ENCODE data around the gene SPEN. TPM values are rescaled to one million over a fixed set of nuclear protein-coding genes. Genes with fewer than 3 reads are reported as not detected.

The SPEN gene
- total RNA-seq, 1 experiment from 2014 or later, result 44.2 TPM

- H3K27ac Mint-ChIP-seq (ENCODE audit: low read depth, unreplicated experiment), result no peak overlapping the region
- peaks cover 57% of the 10 kb centered on the region for H3K36me3 Mint-ChIP-seq (ENCODE audit: insufficient read depth, unreplicated experiment)
- no peaks in the 10 kb centered on the region for H3K9me3 Mint-ChIP-seq (ENCODE audit: unreplicated experiment)
- no peaks in the 10 kb centered on the region for H3K27me3 Mint-ChIP-seq (ENCODE audit: insufficient read depth, unreplicated experiment)
- intact Hi-C loops (cut with micrococcal nuclease), result no loop called here
- TF ChIP-seq CTCF (IDR thresholded peaks at IDR 0.05; ENCODE audit: unreplicated experiment), result no peak
- H3K4me3 Mint-ChIP-seq (ENCODE audit: unreplicated experiment), result no peak overlapping the region
- DNase-seq (ENCODE audit: unreplicated experiment), result no peak
- POLR2A ChIA-PET, result no interaction called here
- BruUV-seq (replicated peaks), result no TSS peak
- H3K4me1 Mint-ChIP-seq (ENCODE audit: insufficient read depth, unreplicated experiment), result peaks cover 15% of the 10 kb centered on the region
- CTCF ChIA-PET, result interaction anchor here (0.6 kb wide), 1 partner anchor 201 kb away, joined by 3 read pairs; no protein-coding TSS in a partner anchor
Measured at GRCh38 chr1:15943328-15943991, 96.0 kb downstream of the SPEN start.

- H3K4me3 Mint-ChIP-seq (ENCODE audit: unreplicated experiment), result no peak overlapping the region
- ChIA-PET CTCF (interaction anchor here (0.7 kb wide), 1 partner anchor 130 kb away, joined by 3 read pairs; no protein-coding TSS in a partner anchor), POLR2A (no interaction called here)
- H3K4me1 Mint-ChIP-seq (ENCODE audit: insufficient read depth, unreplicated experiment), result peaks cover 18% of the 10 kb centered on the region
- peaks cover 53% of the 10 kb centered on the region for H3K36me3 Mint-ChIP-seq (ENCODE audit: insufficient read depth, unreplicated experiment)
- no peak for DNase-seq (ENCODE audit: unreplicated experiment)
- H3K9me3 Mint-ChIP-seq (ENCODE audit: unreplicated experiment), result no peaks in the 10 kb centered on the region
- intact Hi-C loops (cut with micrococcal nuclease), result no loop called here
- no peaks in the 10 kb centered on the region for H3K27me3 Mint-ChIP-seq (ENCODE audit: insufficient read depth, unreplicated experiment)
- no peak for TF ChIP-seq CTCF (IDR thresholded peaks at IDR 0.05; ENCODE audit: unreplicated experiment)
- no TSS peak for BruUV-seq (replicated peaks)
- no peak overlapping the region for H3K27ac Mint-ChIP-seq (ENCODE audit: low read depth, unreplicated experiment)
Measured at GRCh38 chr1:15943992-15944307, 96.4 kb downstream of the SPEN start.

GRCh38 chr1:15944308-15945010 lies 97.0 kb downstream of the SPEN start:
- ChIA-PET CTCF (interaction anchor here (0.6 to 0.7 kb wide), 2 partner anchors 16 to 130 kb away, joined by 3 to 5 read pairs; no protein-coding TSS in a partner anchor), POLR2A (no interaction called here)
- intact Hi-C loops (cut with micrococcal nuclease), result loop anchor here (5.0 kb wide), 2 partner anchors 48 to 438 kb away; no protein-coding TSS in a partner anchor
- DNase-seq (ENCODE audit: unreplicated experiment), result no peak
- Mint-ChIP-seq H3K27ac (ENCODE audit: low read depth, unreplicated experiment) (no peak overlapping the region), H3K9me3 (ENCODE audit: unreplicated experiment) (no peaks in the 10 kb centered on the region), H3K4me1 (ENCODE audit: insufficient read depth, unreplicated experiment) (peaks cover 18% of the 10 kb centered on the region), H3K27me3 (ENCODE audit: insufficient read depth, unreplicated experiment) (no peaks in the 10 kb centered on the region), H3K36me3 (ENCODE audit: insufficient read depth, unreplicated experiment) (peaks cover 54% of the 10 kb centered on the region), H3K4me3 (ENCODE audit: unreplicated experiment) (no peak overlapping the region)
- no peak for TF ChIP-seq CTCF (IDR thresholded peaks at IDR 0.05; ENCODE audit: unreplicated experiment)
- BruUV-seq (replicated peaks), result no TSS peak

- no peak for DNase-seq (ENCODE audit: unreplicated experiment)
- H3K27me3 Mint-ChIP-seq (ENCODE audit: insufficient read depth, unreplicated experiment), result no peaks in the 10 kb centered on the region
- no TSS peak for BruUV-seq (replicated peaks)
- H3K4me3 Mint-ChIP-seq (ENCODE audit: unreplicated experiment), result no peak overlapping the region
- ChIA-PET CTCF (interaction anchor here (0.6 kb wide), 1 partner anchor 17 kb away, joined by 5 read pairs; no protein-coding TSS in a partner anchor), POLR2A (no interaction called here)
- intact Hi-C loops (cut with micrococcal nuclease), result loop anchor here (5.0 kb wide), 2 partner anchors 47 to 437 kb away; no protein-coding TSS in a partner anchor
- H3K27ac Mint-ChIP-seq (ENCODE audit: low read depth, unreplicated experiment), result no peak overlapping the region
- peaks cover 47% of the 10 kb centered on the region for H3K36me3 Mint-ChIP-seq (ENCODE audit: insufficient read depth, unreplicated experiment)
- H3K9me3 Mint-ChIP-seq (ENCODE audit: unreplicated experiment), result no peaks in the 10 kb centered on the region
- H3K4me1 Mint-ChIP-seq (ENCODE audit: insufficient read depth, unreplicated experiment), result peaks cover 26% of the 10 kb centered on the region
- no peak for TF ChIP-seq CTCF (IDR thresholded peaks at IDR 0.05; ENCODE audit: unreplicated experiment)
Measured at GRCh38 chr1:15945011-15945831, 97.7 kb downstream of the SPEN start.

Measured in MCF 10A (cell line).